ENCODE results near the gene GRIK4.
"Not testable (repeated sequence)": the region's sequence is repeated elsewhere in the genome, so short reads cannot be mapped to it uniquely, and the experiment has no call there.

Gene GRIK4

GRCh38 chr11:120511116-120511819 is at the start of gene GRIK4:
TSS of gene GRIK4 (plus strand) at chr11:120511748. CDS start at chr11:120660319, 148,571 bp downstream.
- peak; percentile 81 for DNase-seq

- no peak for DNase-seq
Measured at GRCh38 chr11:120462825-120463224, 48.7 kb upstream of the GRIK4 start.

- DNase-seq, result no peak
Measured at GRCh38 chr11:120465921-120466534, 45.5 kb upstream of the GRIK4 start.

GRCh38 chr11:120467627-120468026 is 43.9 kb upstream of the GRIK4 start:
- DNase-seq, result no peak

GRCh38 chr11:120471131-120471530 is 40.4 kb upstream of the GRIK4 start:
- DNase-seq, result no peak

GRCh38 chr11:120471994-120472393 is 39.6 kb upstream of the GRIK4 start:
- DNase-seq, result no peak

- DNase-seq, result no peak
Measured at GRCh38 chr11:120473503-120473902, 38.0 kb upstream of the GRIK4 start.

- no peak for DNase-seq
Measured at GRCh38 chr11:120482149-120482548, 29.4 kb upstream of the GRIK4 start.

GRCh38 chr11:120484722-120485121 is 26.8 kb upstream of the GRIK4 start:
- no peak for DNase-seq

GRCh38 chr11:120486138-120486537 is 25.4 kb upstream of the GRIK4 start:
- DNase-seq, result no peak

- DNase-seq, result no peak
Measured at GRCh38 chr11:120489799-120490198, 21.7 kb upstream of the GRIK4 start.

GRCh38 chr11:120492486-120492885 is 19.1 kb upstream of the GRIK4 start:
- no peak for DNase-seq

GRCh38 chr11:120494595-120494994 is 17.0 kb upstream of the GRIK4 start:
- no peak for DNase-seq

GRCh38 chr11:120499088-120499487 is 12.5 kb upstream of the GRIK4 start:
- DNase-seq, result no peak

- DNase-seq, result no peak
Measured at GRCh38 chr11:120499859-120500258, 11.7 kb upstream of the GRIK4 start.

GRCh38 chr11:120500414-120501071 is 11.0 kb upstream of the GRIK4 start:
- no peak for DNase-seq

GRCh38 chr11:120501440-120501839 is 10.1 kb upstream of the GRIK4 start:
- DNase-seq, result no peak

GRCh38 chr11:120501976-120502755 is 9.4 kb upstream of the GRIK4 start:
- no peak for DNase-seq

- DNase-seq, result not testable (repeated sequence)
Measured at GRCh38 chr11:120503529-120503928, 8.0 kb upstream of the GRIK4 start.

GRCh38 chr11:120505801-120506425 is 5.6 kb upstream of the GRIK4 start:
- DNase-seq, result no peak

GRCh38 chr11:120509346-120510053 is 2.0 kb upstream of the GRIK4 start:
- DNase-seq, result no peak
